Activated T-helper 9 cell treated with anti-CD3 and anti-CD28 coated beads, Interleukin-2, amount 50 U/mL, for 16 hours (primary cell): ENCODE data around the gene KRTAP10-3.
"Not testable (repeated sequence)": the region's sequence is repeated elsewhere in the genome, so short reads cannot be mapped to it uniquely, and the experiment has no call there.

Source experiments
- DNase-seq: peaks from one replicate; pipeline ENCODE4 v3.0.0-alpha.2; 2020; ENCODE audit warnings: low read depth

The KRTAP10-3 gene

DNA sequence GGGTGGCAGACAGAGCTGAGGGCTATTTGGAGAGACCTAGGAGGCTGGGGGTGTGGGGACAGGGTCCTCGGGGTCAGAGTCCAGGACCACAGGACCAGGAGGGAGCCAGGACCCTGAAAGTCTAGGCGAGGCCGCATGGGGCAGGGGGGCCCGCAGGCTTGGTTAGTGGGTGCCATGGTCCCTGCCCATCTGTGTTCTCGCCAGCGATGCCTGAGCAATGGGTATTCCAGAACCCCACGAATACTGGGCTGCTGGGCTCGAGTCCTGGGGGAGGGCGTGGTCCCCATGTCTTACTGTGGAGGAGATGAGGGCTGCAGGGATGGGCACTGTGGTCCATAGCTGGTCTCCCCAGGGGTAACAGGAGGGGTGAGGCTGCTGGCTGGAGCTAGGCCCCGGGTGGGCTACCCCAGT, 31.7 kb upstream of the KRTAP10-3 start:
- DNase-seq: no peak

DNA sequence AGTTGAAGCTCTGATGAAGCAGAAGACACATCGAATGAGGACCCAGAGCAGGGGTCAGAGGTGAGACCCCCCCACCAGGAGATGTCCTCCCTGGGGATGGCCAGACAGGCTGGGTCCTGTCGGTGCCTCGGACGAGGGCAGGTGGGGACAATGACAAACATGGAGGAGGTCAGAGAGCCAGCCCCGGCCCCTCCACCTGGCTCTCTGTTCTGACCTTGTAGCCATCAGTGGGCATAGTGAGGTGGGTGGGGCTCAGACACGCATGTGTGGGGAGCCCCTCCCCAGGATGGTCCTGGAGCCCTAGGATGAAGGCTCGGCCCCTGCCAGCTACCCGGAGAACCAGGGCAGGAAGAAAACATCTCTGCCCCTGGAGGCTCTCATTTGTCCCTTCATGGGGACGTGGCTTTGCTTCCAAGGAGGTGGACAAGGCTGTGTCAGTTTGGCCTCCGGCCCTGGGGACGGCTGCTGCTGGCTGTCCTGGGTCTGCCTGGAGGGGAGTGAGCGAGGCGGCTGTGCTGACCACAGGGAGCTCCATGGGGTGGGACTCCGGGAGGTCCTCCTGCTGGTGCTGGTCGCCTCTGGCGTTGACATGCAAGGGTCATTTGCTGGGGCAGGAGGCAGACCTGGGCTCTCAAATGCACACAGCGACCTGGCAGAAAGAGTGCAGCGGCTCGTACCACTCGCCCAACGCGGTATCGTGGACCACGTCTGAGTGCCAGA, 31.2 kb upstream of the KRTAP10-3 start:
- no peak for DNase-seq

DNA sequence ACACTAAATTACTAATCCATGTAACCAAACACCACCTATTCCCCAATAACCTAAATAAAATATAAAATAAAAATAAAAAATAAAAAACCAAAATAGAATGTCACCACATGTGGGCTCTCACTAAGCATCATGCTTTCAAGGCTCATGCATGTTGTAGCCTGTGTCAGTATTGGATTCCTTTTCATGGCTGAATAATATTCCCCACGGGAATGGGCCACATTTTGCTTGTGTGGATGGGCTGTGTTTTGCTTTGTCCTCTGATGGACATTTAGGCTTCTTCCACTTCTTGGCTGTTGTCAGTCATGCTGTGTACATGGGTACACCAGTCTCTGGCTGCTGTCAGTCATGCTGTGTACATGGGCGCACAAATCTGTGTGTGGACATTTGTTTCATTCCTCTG, 30.5 kb upstream of the KRTAP10-3 start:
- no peak for DNase-seq

DNA sequence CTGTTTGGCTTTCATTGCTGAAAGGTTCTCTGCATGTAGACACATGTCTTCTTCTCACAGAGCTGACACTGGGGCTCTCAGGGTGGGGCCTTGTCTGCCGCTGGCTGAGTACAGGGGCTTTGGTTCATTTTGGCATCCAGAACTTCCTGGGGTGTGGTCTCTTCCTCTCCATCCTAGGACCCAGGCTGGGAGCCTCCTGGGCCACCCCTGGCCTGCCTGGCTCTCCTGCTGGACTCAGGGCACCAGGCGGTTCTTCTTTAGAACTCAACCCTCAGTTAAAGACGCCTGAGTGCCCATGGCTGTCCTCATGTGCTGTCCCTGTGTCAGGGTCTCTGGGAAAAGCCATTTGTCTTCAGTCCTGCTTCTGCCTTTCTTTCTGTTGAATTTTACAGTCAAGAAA, 27.3 kb upstream of the KRTAP10-3 start:
- DNase-seq: no peak

DNA sequence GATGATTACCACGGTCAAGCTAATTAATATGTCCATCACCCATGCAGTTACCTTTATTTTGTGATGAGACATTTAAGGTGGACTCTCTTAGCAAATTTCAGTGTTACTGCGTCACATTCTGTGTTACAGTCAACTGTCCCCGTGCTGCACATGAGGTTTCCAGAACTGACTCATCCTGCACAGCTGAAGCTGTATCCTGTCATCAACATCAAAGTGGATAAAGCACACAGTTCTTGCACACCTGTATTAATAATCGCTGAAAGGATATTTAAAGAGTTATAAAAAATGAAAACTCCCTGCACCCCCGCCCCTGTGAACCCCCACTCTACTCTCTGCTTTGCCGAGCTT, 25.2 kb upstream of the KRTAP10-3 start:
- no peak for DNase-seq

DNA sequence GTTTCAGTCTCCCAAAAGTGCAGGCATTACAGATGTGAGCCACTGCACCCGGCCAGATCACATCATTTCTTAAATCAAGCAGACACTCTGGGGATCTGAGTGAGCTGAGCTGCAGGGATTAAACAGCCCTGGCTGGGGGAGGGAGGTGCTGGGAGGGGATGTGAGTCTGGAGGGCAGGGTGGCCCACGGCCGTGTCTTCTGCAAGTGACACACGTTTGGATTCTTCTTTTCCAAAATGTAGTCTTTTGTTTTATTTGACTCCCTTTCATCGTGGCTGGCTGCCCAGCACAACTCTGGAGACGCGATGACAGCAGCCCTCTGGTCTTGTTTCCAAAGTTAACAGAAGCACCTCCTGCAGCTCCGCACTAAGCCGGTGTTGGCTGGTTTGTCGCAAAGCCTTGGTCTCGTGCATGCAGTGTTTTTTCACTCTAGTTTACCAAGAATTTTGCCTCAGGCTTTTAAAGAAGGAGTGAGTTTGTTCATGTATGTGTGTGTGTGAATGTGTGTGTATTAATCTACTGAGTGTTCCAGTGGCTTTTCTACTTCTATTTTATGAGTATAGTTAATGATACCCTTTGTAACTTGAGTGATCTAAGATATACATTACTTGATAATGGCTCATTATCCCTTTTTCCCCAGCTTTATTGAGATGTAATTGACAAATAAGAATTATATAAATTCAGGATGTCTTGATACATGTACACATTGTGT, 24.6 kb upstream of the KRTAP10-3 start:
- no peak for DNase-seq

DNA sequence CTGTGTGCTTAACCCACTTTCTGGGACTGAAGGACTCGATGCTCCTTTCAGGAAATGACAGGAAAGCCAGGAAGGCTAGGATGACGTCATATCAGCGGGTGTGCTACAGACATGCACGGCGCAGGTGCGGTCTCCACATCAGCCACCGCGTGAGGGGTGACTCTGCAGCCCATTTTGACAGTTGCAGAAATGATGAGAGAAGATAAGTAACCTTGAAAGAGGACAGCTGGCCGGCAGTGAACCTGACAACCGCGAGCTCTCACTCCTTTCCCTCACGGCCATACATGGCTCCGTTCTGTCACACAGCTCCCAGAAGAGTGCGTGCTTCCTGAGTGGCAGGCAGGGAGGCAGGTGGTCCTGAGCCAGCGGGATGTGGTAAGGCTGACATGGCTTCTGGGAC, 23.5 kb upstream of the KRTAP10-3 start:
- DNase-seq: no peak

DNA sequence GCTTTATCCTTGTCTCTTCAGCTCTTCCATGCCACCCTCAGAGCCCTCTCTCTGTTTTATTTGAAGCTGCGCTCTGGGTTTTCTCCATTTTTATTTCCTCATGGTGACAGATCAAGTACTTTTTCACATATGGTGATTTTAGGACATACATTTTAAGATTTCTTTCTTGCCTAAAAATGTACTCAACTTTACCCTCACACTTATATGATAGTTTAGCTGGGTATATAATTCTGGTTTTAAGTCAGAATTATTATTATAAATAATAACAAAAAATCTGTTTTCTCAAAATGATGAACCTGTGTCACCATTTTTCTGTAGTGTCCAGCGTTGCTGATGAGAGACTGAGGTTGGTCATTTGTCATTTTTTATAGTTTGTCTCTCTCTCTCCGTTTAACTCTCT, 22.6 kb upstream of the KRTAP10-3 start:
- no peak for DNase-seq

DNA sequence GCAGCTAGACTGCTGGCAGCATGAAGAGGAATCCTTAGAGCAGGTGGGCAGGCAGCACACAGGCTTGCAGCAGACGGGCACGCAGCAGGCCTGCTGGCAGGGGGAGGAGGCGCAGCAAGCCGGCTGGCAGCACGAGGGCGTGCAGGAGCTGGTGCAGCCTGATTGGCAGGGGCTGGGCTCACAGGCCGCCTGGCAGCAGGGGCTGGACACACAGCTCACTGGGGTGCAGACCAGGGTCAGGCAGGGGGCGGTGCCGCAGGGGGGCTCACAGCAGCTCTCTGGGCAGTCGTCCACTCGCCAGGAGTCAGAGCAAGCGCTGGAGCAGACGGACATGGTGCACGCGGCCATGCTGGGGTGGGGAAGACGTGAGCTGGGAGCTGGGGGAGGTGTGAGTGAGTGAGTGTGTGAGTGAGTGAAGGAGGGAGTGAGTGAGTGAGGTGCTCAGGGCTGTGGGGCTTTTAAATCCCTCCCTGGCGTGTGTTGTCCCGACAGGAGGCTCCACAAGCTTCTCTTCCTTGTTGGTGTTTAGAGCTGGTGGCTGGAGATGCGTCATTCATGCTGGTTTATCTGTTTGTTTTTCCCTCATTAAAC, 21.7 kb upstream of the KRTAP10-3 start, which contains the start of gene KRTAP10-5:
Gene KRTAP10-5, minus strand, starts transcription at position 374 of the 591 bp plus-strand sequence. Its CDS starts 26 bp downstream, at position 348.
- not testable (repeated sequence) for DNase-seq

DNA sequence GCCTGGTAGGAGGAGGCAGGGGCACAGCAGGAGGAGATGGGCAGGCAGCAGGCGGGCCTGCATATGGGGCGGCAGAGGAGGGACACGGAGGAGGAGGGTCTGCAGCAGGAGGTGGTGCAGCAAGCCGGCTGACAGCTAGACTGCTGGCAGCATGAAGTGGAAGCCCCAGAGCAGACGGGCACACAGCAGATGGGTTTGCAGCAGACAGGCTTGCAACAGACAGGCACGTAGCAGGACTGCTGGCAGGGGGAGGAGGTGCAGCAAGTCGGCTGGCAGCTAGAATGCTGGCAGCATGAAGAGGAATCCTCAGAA, 21.2 kb upstream of the KRTAP10-3 start:
- DNase-seq: no peak

DNA sequence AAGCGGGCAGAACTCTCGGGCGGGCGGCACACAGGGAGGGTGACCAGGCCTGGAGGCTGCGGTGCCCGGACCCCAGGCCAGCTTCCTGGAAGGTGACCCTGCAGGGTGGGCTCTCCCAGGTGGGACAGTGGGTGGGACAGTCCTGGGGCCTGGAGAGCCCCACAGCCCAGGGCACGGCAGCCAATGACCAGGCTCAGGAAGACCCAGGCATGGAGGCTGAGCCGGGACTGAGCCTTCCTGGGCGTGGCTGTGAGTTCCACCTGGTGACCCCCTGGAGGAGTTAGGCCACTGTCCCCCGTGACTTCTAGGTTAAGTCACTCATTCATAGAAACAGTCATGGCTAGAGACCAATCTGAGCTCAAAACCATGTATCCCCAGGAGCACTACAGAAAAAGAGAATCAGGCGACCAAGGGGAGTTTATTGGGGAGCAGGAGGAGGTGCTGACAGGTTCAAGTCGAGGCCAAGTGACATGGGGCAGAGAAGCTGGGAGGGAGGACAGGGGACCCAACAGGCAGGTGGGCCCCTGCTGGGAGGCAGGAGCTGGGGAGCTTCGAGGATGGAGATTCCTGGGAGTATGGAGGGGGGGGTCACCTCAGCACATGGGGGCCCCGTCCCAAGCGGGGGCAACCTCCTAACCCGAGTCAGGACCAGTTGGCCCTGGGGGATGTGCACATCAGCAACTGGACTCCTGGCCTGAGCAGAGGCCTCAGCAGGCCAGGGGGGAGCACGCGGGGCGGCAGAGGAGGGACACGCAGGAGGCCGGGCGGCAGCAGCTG, 20.6 kb upstream of the KRTAP10-3 start:
- no peak for DNase-seq

DNA sequence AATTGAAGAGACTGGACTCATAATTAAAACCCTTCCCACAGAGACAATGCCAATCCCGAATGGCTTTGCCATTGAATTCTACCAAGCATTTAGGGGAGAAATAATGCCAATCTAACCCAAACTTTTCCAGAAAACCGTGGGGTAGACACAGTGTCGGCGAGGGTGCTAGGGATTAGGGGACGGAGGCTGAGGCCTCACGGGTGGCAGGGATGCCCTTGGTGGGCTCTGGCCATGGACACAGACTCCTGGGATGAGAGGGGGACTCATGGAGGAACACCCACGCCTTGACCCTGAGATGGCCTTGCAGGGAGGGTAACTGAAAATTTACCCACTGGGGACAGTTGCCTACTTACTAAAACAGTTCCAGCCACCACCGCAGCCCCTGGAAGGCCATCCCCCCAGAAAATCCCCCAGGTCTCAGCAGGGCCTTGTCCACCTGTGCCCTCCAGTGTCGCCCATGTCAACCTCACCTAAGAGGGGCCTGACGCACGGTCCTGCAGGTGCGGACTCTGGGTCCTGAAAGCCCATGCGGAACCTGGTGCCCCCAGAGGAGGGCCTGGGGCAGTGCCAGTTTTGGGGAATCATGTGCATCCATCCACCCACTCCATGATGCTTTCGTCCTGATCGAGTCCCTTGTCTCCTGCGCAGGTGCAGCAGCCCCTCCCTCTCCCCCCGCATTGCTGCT, 19.9 kb upstream of the KRTAP10-3 start:
- DNase-seq: no peak

DNA sequence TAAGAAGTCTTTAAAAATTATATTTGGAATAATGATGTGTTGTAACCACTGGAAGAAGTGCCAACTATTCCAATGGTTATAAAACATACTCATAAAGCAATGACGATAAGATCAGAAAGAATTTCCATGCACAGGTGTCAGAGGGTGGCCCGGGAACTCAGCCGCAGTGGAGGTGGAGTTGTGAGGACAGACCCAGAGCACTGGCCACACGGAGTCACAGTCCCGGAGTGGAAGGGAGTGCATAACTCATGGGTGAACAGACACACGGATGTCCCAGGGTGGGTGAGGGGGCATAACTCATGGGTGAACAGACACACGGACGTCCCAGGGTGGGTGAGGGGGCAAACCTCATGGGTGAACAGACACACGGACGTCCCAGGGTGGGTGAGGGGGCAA, 17.4 kb upstream of the KRTAP10-3 start:
- no peak for DNase-seq

DNA sequence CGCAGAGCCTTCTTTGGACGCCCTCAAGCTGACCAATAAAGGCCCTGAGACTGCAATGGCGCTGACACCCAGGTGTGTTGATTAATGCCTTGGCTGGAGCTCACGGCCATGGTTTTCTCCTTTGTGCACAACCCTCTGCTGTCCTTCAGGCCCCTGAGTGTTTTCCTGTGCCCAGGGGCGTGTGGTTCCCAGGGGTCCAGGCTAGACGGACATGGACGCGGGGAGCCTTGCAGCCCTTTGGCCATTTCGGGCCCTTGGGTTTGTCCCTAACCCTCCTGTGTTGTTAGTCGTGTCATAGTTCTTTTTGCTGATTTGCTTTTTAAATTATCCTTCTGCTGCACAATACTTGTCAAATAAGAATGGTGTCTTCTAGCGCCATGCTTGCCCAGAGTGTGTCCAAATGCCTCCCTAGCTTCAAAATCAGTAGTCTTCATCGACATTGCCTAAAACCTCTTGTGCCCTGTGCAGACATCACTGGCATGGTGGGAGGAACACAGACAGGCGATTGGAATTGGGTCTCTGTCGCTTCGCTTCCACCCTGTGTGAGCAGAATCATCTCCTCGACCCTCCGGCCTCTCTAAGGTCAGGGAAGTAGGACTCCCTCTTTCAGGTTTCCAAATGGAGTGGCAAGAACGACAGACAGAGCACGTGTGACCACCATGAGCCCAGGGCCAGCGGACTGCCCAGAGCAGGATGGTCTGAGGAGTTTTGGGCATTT, 16.9 kb upstream of the KRTAP10-3 start:
- DNase-seq: no peak

DNA sequence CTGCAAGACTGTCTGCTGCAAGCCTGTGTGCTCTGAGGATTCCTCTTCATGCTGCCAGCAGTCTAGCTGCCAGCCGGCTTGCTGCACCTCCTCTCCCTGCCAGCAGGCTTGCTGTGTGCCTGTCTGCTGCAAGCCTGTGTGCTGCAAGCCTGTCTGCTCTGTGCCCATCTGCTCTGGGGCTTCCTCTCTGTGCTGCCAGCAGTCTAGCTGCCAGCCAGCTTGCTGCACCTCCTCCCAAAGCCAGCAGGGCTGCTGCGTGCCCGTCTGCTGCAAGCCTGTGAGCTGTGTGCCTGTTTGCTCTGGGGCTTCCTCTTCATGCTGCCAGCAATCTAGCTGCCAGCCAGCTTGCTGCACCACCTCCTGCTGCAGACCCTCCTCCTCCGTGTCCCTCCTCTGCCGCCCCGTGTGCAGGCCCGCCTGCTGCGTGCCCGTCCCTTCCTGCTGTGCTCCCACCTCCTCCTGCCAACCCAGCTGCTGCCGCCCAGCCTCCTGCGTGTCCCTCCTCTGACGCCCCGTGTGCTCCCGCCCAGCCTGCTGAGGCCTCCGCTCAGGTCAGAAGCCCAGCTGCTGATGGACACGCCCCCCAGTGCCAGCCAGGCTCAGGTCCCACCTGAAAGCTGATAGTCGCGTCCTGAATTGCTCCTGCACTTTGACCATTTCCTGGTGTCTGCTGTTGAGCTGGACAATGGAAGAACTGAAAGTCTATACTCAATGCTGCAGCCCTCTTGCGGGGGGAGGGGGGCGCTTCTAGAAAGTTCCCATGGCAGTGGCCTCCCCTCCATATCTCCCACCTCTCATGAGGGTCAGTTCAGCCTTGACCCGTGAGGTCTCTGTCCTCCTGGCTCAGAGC, 16.1 kb upstream of the KRTAP10-3 start:
- no peak for DNase-seq

DNA sequence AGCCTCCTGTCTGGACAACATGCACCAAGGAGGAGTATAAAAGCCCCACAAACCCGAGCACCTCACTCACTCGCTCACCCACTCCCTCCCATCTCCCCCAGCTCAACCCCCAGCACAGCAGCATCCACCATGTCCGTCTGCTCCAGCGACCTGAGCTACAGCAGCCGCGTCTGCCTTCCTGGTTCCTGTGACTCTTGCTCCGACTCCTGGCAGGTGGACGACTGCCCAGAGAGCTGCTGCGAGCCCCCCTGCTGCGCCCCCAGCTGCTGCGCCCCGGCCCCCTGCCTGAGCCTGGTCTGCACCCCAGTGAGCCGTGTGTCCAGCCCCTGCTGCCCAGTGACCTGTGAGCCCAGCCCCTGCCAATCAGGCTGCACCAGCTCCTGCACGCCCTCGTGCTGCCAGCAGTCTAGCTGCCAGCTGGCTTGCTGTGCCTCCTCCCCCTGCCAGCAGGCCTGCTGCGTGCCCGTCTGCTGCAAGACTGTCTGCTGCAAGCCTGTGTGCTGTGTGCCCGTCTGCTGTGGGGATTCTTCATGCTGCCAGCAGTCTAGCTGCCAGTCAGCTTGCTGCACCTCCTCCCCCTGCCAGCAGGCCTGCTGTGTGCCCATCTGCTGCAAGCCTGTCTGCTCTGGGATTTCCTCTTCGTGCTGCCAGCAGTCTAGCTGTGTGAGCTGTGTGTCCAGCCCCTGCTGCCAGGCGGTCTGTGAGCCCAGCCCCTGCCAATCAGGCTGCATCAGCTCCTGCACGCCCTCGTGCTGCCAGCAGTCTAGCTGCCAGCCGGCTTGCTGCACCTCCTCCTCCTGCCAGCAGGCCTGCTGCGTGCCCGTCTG, 15.2 kb upstream of the KRTAP10-3 start, which contains the start of gene KRTAP10-4:
Gene KRTAP10-4, plus strand, starts transcription at position 100 of the 827 bp plus-strand sequence. Its CDS starts 30 bp downstream, at position 130.
- not testable (repeated sequence) for DNase-seq

DNA sequence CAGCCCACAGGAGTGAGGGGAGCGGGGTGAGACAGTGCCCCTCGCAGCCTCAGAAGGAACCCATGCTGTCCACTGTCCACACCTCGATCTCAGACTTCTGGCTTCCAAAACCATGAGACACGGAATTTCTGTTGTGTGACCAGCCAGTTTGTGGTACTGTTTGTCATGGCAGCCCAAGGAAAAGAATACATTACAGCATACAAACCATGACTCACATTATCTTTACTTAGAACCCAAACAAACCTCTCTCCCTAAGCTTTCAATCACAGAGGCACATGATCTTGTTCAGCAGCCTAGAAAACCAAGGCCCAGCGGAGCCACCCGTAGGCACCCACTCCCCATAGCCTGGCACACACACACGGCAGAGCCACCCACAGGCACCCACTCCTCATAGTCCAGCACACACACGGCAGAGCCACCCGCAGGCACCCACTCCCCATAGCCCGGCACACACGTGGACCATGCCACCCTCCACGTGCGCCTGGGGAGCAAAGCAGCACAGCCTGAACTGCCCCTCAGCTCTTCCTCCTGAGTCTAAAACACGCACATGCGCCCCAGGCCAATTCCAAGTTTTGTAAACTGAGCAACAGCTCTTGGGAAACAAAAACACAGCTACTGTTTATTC, 14.5 kb upstream of the KRTAP10-3 start:
- no peak for DNase-seq

DNA sequence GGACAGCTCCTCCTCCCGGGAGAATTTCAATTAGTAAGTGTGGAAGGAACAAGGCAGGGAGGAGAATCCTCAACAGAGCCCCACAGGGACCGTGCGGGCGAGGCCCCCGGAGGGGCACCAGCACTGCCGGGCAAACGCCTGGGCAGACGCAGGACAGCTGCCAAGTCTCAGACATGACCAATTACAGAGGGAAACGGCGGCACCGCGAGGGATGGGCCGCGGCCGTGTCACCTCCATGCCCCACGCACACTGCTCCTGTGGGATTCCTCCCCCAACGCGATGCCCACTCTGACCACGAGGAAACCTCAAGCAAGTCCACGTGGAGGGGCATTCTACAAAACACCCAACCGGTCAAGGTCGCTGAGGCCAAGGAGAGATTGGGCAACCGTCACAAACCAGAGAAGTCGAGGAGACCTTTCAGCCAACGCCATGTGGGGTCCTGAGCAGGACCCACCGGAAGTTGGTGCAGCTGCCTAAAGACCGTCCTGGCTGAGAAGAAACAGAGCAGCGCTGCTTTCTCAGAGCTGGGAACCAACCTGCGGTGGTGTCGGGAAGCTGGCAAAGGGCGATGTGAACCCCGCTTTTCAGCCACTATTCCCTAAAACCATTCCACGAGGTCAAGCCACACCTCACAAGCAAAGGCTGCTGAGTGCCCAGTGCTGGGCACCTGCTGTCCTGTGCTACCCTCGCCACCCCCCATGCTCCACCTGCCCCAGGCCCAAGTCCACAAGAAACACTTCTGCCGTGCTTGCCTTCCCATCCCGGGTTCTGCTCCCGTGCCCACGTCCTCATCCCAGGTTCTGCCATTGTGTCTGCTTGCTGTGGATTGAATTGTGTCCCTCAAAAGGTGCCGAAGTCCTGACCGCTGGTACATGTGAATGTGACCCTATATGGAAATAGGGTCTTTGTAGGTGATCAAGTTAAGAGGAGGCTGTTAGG, 13.5 kb upstream of the KRTAP10-3 start:
- DNase-seq: no peak
